ENCODE data around the gene HTR2A.

Gene HTR2A

GRCh38 chr13:46896341-46897137 is at the start of gene HTR2A:
Gene HTR2A (minus strand): TSS chr13:46897053. CDS start chr13:46895906, 1,147 bp downstream.
- H3K4me3 Mint-ChIP-seq: no peak within 1 kb of the TSS
- peak; percentile 16 for ATAC-seq
- H3K9me3 Mint-ChIP-seq: no peaks in the 10 kb centered on the region
- peaks cover 45% of the 10 kb centered on the region for H3K27me3 Mint-ChIP-seq
- no peak within 1 kb of the TSS for H3K27ac Mint-ChIP-seq
- peak; percentile 5 for DNase-seq
- H3K36me3 Mint-ChIP-seq (ENCODE audit: low read depth): no peaks in the 10 kb centered on the region
- peaks cover 6% of the 10 kb centered on the region for H3K4me1 Mint-ChIP-seq

- Mint-ChIP-seq H3K4me1 (no peaks in the 10 kb centered on the region), H3K27me3 (peaks cover 11% of the 10 kb centered on the region), H3K9me3 (peaks cover 10% of the 10 kb centered on the region), H3K36me3 (ENCODE audit: low read depth) (no peaks in the 10 kb centered on the region), H3K27ac (no peak overlapping the region), H3K4me3 (no peak overlapping the region)
- DNase-seq: no peak
- ATAC-seq: no peak
Observed at GRCh38 chr13:46936525-46936924, 39.7 kb upstream of the HTR2A start.

GRCh38 chr13:46934749-46935148 is 37.9 kb upstream of the HTR2A start:
- peaks cover 11% of the 10 kb centered on the region for H3K27me3 Mint-ChIP-seq
- ATAC-seq (no peak), DNase-seq (no peak)
- no peaks in the 10 kb centered on the region for H3K36me3 Mint-ChIP-seq (ENCODE audit: low read depth)
- H3K9me3 Mint-ChIP-seq: peaks cover 9% of the 10 kb centered on the region
- no peak overlapping the region for H3K4me3 Mint-ChIP-seq
- H3K4me1 Mint-ChIP-seq: no peaks in the 10 kb centered on the region
- no peak overlapping the region for H3K27ac Mint-ChIP-seq

- H3K4me3 Mint-ChIP-seq: no peak overlapping the region
- no peak overlapping the region for H3K27ac Mint-ChIP-seq
- no peak for ATAC-seq
- H3K9me3 Mint-ChIP-seq: no peaks in the 10 kb centered on the region
- DNase-seq: no peak
- H3K4me1 Mint-ChIP-seq: no peaks in the 10 kb centered on the region
- peaks cover 7% of the 10 kb centered on the region for H3K27me3 Mint-ChIP-seq
- no peaks in the 10 kb centered on the region for H3K36me3 Mint-ChIP-seq (ENCODE audit: low read depth)
Observed at GRCh38 chr13:46926916-46927590, 30.2 kb upstream of the HTR2A start.

GRCh38 chr13:46925486-46925885 is 28.6 kb upstream of the HTR2A start:
- no peak for ATAC-seq
- Mint-ChIP-seq H3K36me3 (ENCODE audit: low read depth) (no peaks in the 10 kb centered on the region), H3K27me3 (peaks cover 7% of the 10 kb centered on the region), H3K4me1 (no peaks in the 10 kb centered on the region), H3K4me3 (no peak overlapping the region), H3K9me3 (no peaks in the 10 kb centered on the region), H3K27ac (no peak overlapping the region)
- no peak for DNase-seq

GRCh38 chr13:46914341-46914740 is 17.5 kb upstream of the HTR2A start:
- Mint-ChIP-seq H3K27me3 (peaks cover 2% of the 10 kb centered on the region), H3K27ac (no peak overlapping the region), H3K4me1 (no peaks in the 10 kb centered on the region), H3K4me3 (no peak overlapping the region), H3K36me3 (ENCODE audit: low read depth) (no peaks in the 10 kb centered on the region), H3K9me3 (peaks cover 3% of the 10 kb centered on the region)
- DNase-seq (no peak), ATAC-seq (no peak)

- Mint-ChIP-seq H3K36me3 (ENCODE audit: low read depth) (no peaks in the 10 kb centered on the region), H3K4me3 (no peak overlapping the region), H3K27me3 (peaks cover 3% of the 10 kb centered on the region), H3K4me1 (no peaks in the 10 kb centered on the region), H3K27ac (no peak overlapping the region), H3K9me3 (peaks cover 3% of the 10 kb centered on the region)
- ATAC-seq: no peak
- no peak for DNase-seq
Observed at GRCh38 chr13:46913757-46914156, 16.9 kb upstream of the HTR2A start.

- DNase-seq (no peak), ATAC-seq (no peak)
- Mint-ChIP-seq H3K27me3 (peaks cover 3% of the 10 kb centered on the region), H3K4me3 (no peak overlapping the region), H3K36me3 (ENCODE audit: low read depth) (no peaks in the 10 kb centered on the region), H3K4me1 (no peaks in the 10 kb centered on the region), H3K27ac (no peak overlapping the region), H3K9me3 (peaks cover 3% of the 10 kb centered on the region)
Observed at GRCh38 chr13:46909042-46909441, 12.2 kb upstream of the HTR2A start.

- no peak for ATAC-seq
- Mint-ChIP-seq H3K4me1 (no peaks in the 10 kb centered on the region), H3K9me3 (peaks cover 3% of the 10 kb centered on the region), H3K27me3 (peaks cover 3% of the 10 kb centered on the region), H3K4me3 (no peak overlapping the region), H3K27ac (no peak overlapping the region), H3K36me3 (ENCODE audit: low read depth) (no peaks in the 10 kb centered on the region)
- no peak for DNase-seq
Observed at GRCh38 chr13:46908501-46908900, 11.6 kb upstream of the HTR2A start.

GRCh38 chr13:46906405-46906804 is 9.6 kb upstream of the HTR2A start:
- H3K36me3 Mint-ChIP-seq (ENCODE audit: low read depth): no peaks in the 10 kb centered on the region
- no peaks in the 10 kb centered on the region for H3K9me3 Mint-ChIP-seq
- DNase-seq (no peak), ATAC-seq (no peak)
- H3K27ac Mint-ChIP-seq: no peak overlapping the region
- H3K27me3 Mint-ChIP-seq: peaks cover 1% of the 10 kb centered on the region
- H3K4me3 Mint-ChIP-seq: no peak overlapping the region
- no peaks in the 10 kb centered on the region for H3K4me1 Mint-ChIP-seq

- DNase-seq (no peak), ATAC-seq (no peak)
- Mint-ChIP-seq H3K4me3 (no peak overlapping the region), H3K9me3 (no peaks in the 10 kb centered on the region), H3K36me3 (ENCODE audit: low read depth) (no peaks in the 10 kb centered on the region), H3K4me1 (no peaks in the 10 kb centered on the region), H3K27ac (no peak overlapping the region), H3K27me3 (peaks cover 1% of the 10 kb centered on the region)
Observed at GRCh38 chr13:46905249-46905648, 8.4 kb upstream of the HTR2A start.

- no peak overlapping the region for H3K27ac Mint-ChIP-seq
- ATAC-seq (no peak), DNase-seq (no peak)
- H3K36me3 Mint-ChIP-seq (ENCODE audit: low read depth): no peaks in the 10 kb centered on the region
- no peaks in the 10 kb centered on the region for H3K27me3 Mint-ChIP-seq
- H3K4me3 Mint-ChIP-seq: no peak overlapping the region
- no peaks in the 10 kb centered on the region for H3K9me3 Mint-ChIP-seq
- no peaks in the 10 kb centered on the region for H3K4me1 Mint-ChIP-seq
Observed at GRCh38 chr13:46903748-46904147, 6.9 kb upstream of the HTR2A start.

GRCh38 chr13:46901721-46902120 is 4.9 kb upstream of the HTR2A start:
- H3K4me1 Mint-ChIP-seq: peaks cover under 1% of the 10 kb centered on the region
- no peak overlapping the region for H3K4me3 Mint-ChIP-seq
- H3K27me3 Mint-ChIP-seq: peaks cover 9% of the 10 kb centered on the region
- no peaks in the 10 kb centered on the region for H3K9me3 Mint-ChIP-seq
- no peak for DNase-seq
- no peaks in the 10 kb centered on the region for H3K36me3 Mint-ChIP-seq (ENCODE audit: low read depth)
- no peak overlapping the region for H3K27ac Mint-ChIP-seq
- ATAC-seq: no peak

- peaks cover 18% of the 10 kb centered on the region for H3K27me3 Mint-ChIP-seq
- ATAC-seq: no peak
- no peaks in the 10 kb centered on the region for H3K9me3 Mint-ChIP-seq
- no peak for DNase-seq
- peaks cover 2% of the 10 kb centered on the region for H3K4me1 Mint-ChIP-seq
- H3K36me3 Mint-ChIP-seq (ENCODE audit: low read depth): no peaks in the 10 kb centered on the region
- H3K27ac Mint-ChIP-seq: no peak overlapping the region
- H3K4me3 Mint-ChIP-seq: no peak overlapping the region
Observed at GRCh38 chr13:46899801-46900200, 2.9 kb upstream of the HTR2A start.

- Mint-ChIP-seq H3K36me3 (ENCODE audit: low read depth) (no peaks in the 10 kb centered on the region), H3K9me3 (no peaks in the 10 kb centered on the region), H3K27ac (no peak overlapping the region), H3K27me3 (peaks cover 50% of the 10 kb centered on the region), H3K4me1 (peaks cover 6% of the 10 kb centered on the region), H3K4me3 (no peak overlapping the region)
- ATAC-seq (no peak), DNase-seq (no peak)
Observed at GRCh38 chr13:46895381-46895780, 1.5 kb downstream of the HTR2A start.

All from activated naive CD8-positive, alpha-beta T cell treated with anti-CD3 and anti-CD28 coated beads, Interleukin-2, amount 50 U/mL, for 24 hours (primary cell).